Upper lobe of right lung (tissue), 1 donor: Measurements from ENCODE around the gene LAMA2. TPM values are rescaled to one million over a fixed set of nuclear protein-coding genes. Genes with fewer than 3 reads are reported as not detected.

ENCODE experiments used
- ATAC-seq: fragments of 200-7000 bp; cut with Tn5 transposase; one replicate; pipeline ENCODE4 v1.9.1; 2020; ENCODE audit warnings: mild to moderate bottlenecking, moderate library complexity
- DNase-seq: peaks from one replicate; pipeline ENCODE4 v3.0.0-alpha.2; 2020
- H3K27ac ChIP-seq: fragments of 200-600 bp; one replicate; pipeline ENCODE4 v1.8.0; 2022
- H3K27me3 ChIP-seq: fragments of 200-600 bp; one replicate; pipeline ENCODE4 v1.8.0; 2022; ENCODE audit warnings: mild to moderate bottlenecking
- H3K36me3 ChIP-seq: fragments of 200-600 bp; one replicate; pipeline ENCODE4 v1.8.0; 2022
- H3K4me1 ChIP-seq: fragments of 200-600 bp; one replicate; pipeline ENCODE4 v1.8.0; 2022
- H3K4me3 ChIP-seq: fragments of 200-600 bp; one replicate; pipeline ENCODE4 v1.8.0; 2022; ENCODE audit warnings: mild to moderate bottlenecking
- H3K9me3 ChIP-seq: fragments of 200-600 bp; one replicate; pipeline ENCODE4 v1.8.0; 2022
- CTCF ChIP-seq: fragments of 200-600 bp; IDR thresholded peaks from one replicate; pipeline ENCODE4 v1.8.0; 2022; ENCODE audit warnings: antibody characterized with exemption
- intact Hi-C: fragments of 100-400 bp; cut with DNase I; formaldehyde crosslinking; loops from one replicate; pipeline ENCODE4 v1.11.0; 2022
- total RNA-seq: library from RNA; stranded (reverse); fragmentation: NEBNext Ultra II Directional; extraction: Animal tissue kit (Norgen Biotek cat#: 25700); gene quantifications from one replicate; pipeline ENCODE4 v1.2.1, GENCODE V29; 2021
- donor health status: DM: no; HTN: yes; CAD: no; lungs with severe emphysema.

Gene LAMA2
- total RNA-seq, 1 donor from 2014 or later, result 42.1 TPM

DNA sequence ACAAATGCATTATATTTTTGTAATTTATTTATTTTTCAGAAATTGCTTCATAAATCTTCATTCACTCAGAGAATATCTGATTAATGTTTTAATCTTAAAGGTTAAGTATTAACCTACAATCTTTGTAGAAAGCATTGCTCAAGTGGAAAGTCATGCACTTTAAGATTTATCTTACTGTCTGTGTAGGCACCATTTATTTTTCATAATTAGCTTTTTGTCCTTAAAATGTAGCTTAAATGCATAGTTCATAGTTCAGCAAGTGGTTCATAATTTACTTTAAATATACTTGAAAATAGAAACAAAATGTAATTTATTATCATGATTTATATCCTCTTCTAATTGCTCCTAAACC is 397.3 kb downstream of the LAMA2 start:
- DNase-seq, result no peak
- no peak for ATAC-seq
- intact Hi-C loops, result no loop called here
- Histone ChIP-seq H3K9me3 (no peaks in the 10 kb centered on the region), H3K27me3 (no peaks in the 10 kb centered on the region), H3K36me3 (no peaks in the 10 kb centered on the region), H3K27ac (no peak overlapping the region), H3K4me3 (no peak overlapping the region), H3K4me1 (peaks cover 9% of the 10 kb centered on the region)
- TF ChIP-seq CTCF, result no peak

- peaks cover 9% of the 10 kb centered on the region for H3K4me1 ChIP-seq
- no peaks in the 10 kb centered on the region for H3K36me3 ChIP-seq
- TF ChIP-seq CTCF, result no peak
- ATAC-seq (peak; percentile 32), DNase-seq (no peak)
- no peaks in the 10 kb centered on the region for H3K9me3 ChIP-seq
- H3K27me3 ChIP-seq, result no peaks in the 10 kb centered on the region
- H3K4me3 ChIP-seq, result no peak overlapping the region
- H3K27ac ChIP-seq, result no peak overlapping the region
- intact Hi-C loops, result no loop called here
Measured at GRCh38 chr6:129280749-129281148, 397.8 kb downstream of the LAMA2 start.

- intact Hi-C loops, result no loop called here
- DNase-seq (no peak), ATAC-seq (no peak)
- H3K27me3 ChIP-seq, result no peaks in the 10 kb centered on the region
- no peaks in the 10 kb centered on the region for H3K9me3 ChIP-seq
- no peak overlapping the region for H3K4me3 ChIP-seq
- no peak for TF ChIP-seq CTCF
- no peak overlapping the region for H3K27ac ChIP-seq
- H3K4me1 ChIP-seq, result peaks cover 9% of the 10 kb centered on the region
- no peaks in the 10 kb centered on the region for H3K36me3 ChIP-seq
Measured at GRCh38 chr6:129281168-129281796, 398.3 kb downstream of the LAMA2 start.

DNA sequence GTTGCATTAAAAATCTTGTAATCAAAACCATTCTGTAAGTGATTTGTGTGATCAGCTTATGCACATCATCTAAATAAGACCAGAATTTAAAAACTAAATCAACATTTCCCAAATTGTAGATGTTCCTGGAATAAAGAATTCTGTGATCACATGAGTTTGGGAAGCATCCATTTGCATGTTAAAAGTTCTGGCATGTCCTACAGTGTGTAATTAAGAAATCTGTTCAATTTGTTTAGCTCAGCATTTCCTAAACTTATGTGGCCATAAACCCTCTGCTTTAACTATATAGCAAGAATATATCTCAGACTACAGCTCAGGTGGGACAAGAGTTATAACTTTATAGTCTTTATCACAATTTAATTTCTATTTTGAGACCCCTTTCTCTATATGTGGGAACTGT is 399.1 kb downstream of the LAMA2 start:
- ATAC-seq (no peak), DNase-seq (no peak)
- Histone ChIP-seq H3K36me3 (no peaks in the 10 kb centered on the region), H3K27ac (no peak overlapping the region), H3K9me3 (no peaks in the 10 kb centered on the region), H3K27me3 (no peaks in the 10 kb centered on the region), H3K4me1 (peaks cover 9% of the 10 kb centered on the region), H3K4me3 (no peak overlapping the region)
- no peak for TF ChIP-seq CTCF
- intact Hi-C loops, result no loop called here

- Histone ChIP-seq H3K27me3 (no peaks in the 10 kb centered on the region), H3K4me3 (no peak overlapping the region), H3K27ac (no peak overlapping the region), H3K9me3 (no peaks in the 10 kb centered on the region), H3K36me3 (no peaks in the 10 kb centered on the region), H3K4me1 (peaks cover 9% of the 10 kb centered on the region)
- intact Hi-C loops, result no loop called here
- DNase-seq (no peak), ATAC-seq (no peak)
- no peak for TF ChIP-seq CTCF
Measured at GRCh38 chr6:129284225-129284624, 401.3 kb downstream of the LAMA2 start.
